OCI-LY1 (cell line): ENCODE data around the gene RAPGEFL1.

ENCODE experiments used
- CTCF ChIP-seq: fragments of 200-600 bp; sonication (generic), shearing (Covaris generic); IDR thresholded peaks from 2 replicates; pipeline ENCODE4 v1.5.1; 2017; ENCODE audit warnings: mild to moderate bottlenecking, antibody characterized with exemption, low read length, moderate library complexity, mixed read lengths
- EZH2 ChIP-seq: fragments of 200-600 bp; sonication (generic), shearing (Covaris generic); IDR thresholded peaks from 2 replicates; pipeline ENCODE4 v1.8.0; 2017; ENCODE audit warnings: borderline replicate concordance, mixed run types, mild to moderate bottlenecking, antibody characterized with exemption, low read length, moderate library complexity, mixed read lengths

- TF ChIP-seq CTCF: no peak
- TF ChIP-seq EZH2: no peak
Observed at GRCh38 chr17:40197550-40197949, 20.3 kb downstream of the RAPGEFL1 start.
